ENCODE measurements around the gene HBM. TPM values are rescaled to one million over a fixed set of nuclear protein-coding genes. Genes with fewer than 3 reads are reported as not detected.

The HBM gene, protein sequence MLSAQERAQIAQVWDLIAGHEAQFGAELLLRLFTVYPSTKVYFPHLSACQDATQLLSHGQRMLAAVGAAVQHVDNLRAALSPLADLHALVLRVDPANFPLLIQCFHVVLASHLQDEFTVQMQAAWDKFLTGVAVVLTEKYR
- not detected for total RNA-seq

- no peak for DNase-seq
- Histone ChIP-seq H3K27ac (no peak within 1 kb of the TSS), H3K9me3 (no peaks in the 10 kb centered on the region), H3K36me3 (no peaks in the 10 kb centered on the region), H3K27me3 (peaks cover 80% of the 10 kb centered on the region), H3K4me1 (peaks cover 15 to 16% (median 16%) of the 10 kb centered on the region in 4 donors), H3K4me3 (peak within 1 kb of the TSS in 1 of 4 donors; percentile 12)
- 9% methylated on average over 48 of the region's 75 CpGs; no CpG with 5 or more reads in 1 of the 2 donors for WGBS, 2 donors (ENCODE audit: low coverage in 1 of 2)
- intact Hi-C loops (cut with DNase I; ENCODE audit: low total_unique reads) (no loop called here), in situ Hi-C loops (cut with MboI; ENCODE audit: low pct_ligation_motif_present in 1 of 4, low pct_unique_long_range_greater_than_20kb in 1 of 4, low sequenced_read_pairs in 3 of 4) (no loop called here)
- TF ChIP-seq POLR2AphosphoS5 (IDR thresholded peaks at IDR 0.05): no peak
These were observed at the start of gene HBM for GRCh38 chr16:165539-166374. HBM (plus strand) TSS chr16:165978; CDS start chr16:165998, 20 bp downstream.

GRCh38 chr16:116015-116414 is 49.8 kb upstream of the HBM start:
- H3K4me1 ChIP-seq: peaks cover 0 to 8% (median 4%) of the 10 kb centered on the region in 4 donors
- peaks cover 0 to 5% (median 0%) of the 10 kb centered on the region in 4 donors for H3K36me3 ChIP-seq
- H3K9me3 ChIP-seq: no peaks in the 10 kb centered on the region
- no peak for DNase-seq
- intact Hi-C loops (cut with DNase I; ENCODE audit: low total_unique reads) (no loop called here), in situ Hi-C loops (cut with MboI; ENCODE audit: low pct_ligation_motif_present in 1 of 4, low pct_unique_long_range_greater_than_20kb in 1 of 4, low sequenced_read_pairs in 3 of 4) (no loop called here)
- TF ChIP-seq EP300 (IDR thresholded peaks at IDR 0.05; ENCODE audit: low read depth) (no peak), POLR2AphosphoS5 (IDR thresholded peaks at IDR 0.05) (no peak), CTCF (IDR thresholded peaks at IDR 0.05) (no peak), POLR2A (IDR thresholded peaks at IDR 0.05) (no peak)
- WGBS, 2 donors (ENCODE audit: low coverage in 1 of 2): 74% methylated on average over 2 to 7 of the region's 7 CpGs
- H3K4me3 ChIP-seq: no peak overlapping the region
- H3K27me3 ChIP-seq: no peaks in the 10 kb centered on the region
- no peak overlapping the region for H3K27ac ChIP-seq

DNA sequence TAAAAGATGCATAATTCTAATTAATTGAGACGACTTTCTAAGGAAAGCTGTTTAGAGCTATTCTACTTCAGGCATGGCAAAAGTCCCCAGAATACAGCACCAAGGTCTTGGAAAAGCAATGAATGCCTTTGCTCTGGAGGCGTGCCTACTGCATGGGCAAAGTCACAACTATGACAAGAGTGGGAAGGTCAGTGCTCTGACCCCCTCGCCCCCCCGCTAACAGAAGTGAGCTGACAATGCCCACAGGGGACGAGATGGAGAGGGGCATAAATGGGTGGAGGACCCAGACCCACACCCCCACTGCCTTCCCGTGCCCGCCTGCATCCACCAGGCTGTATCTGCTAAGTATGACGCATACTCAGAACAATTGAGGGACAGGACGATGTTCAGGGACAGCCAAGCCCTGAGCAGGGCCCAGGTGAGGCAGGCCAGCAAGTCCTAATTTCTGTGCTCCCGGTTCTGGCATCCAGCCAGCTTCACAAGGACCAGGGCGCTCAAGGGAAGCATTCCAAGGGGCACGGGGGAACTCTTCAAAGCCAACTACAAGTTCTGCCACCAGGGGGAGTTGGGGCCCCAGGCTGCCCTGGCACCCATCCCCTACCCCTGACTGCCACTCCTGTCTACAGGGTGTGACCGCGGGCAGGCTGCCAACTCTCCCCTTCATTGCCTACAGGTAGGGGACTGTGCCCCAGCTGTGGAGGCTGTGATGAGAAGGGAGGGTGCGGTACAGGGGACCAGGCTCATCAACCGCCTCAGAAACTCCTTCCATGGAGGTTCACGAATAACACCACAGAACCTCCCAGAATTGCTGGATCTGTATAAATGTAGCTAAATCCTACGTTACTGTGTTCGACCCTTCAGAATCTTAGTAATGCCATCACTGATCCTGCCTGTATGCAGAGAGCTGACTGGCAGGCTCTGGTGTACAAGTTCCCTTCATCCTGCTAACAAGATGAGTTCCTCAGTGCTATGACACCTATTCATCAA is 48.1 kb upstream of the HBM start:
- peak; percentile 81 for DNase-seq
- H3K27me3 ChIP-seq: no peaks in the 10 kb centered on the region
- in situ Hi-C loops (cut with MboI; ENCODE audit: low pct_ligation_motif_present in 1 of 4, low pct_unique_long_range_greater_than_20kb in 1 of 4, low sequenced_read_pairs in 3 of 4): no loop called here
- peaks cover 0 to 8% (median 4%) of the 10 kb centered on the region in 4 donors for H3K4me1 ChIP-seq
- no peak overlapping the region for H3K4me3 ChIP-seq
- H3K9me3 ChIP-seq: no peaks in the 10 kb centered on the region
- no peaks in the 10 kb centered on the region for H3K36me3 ChIP-seq
- intact Hi-C loops (cut with DNase I; ENCODE audit: low total_unique reads): no loop called here
- no peak overlapping the region for H3K27ac ChIP-seq
- no peak for TF ChIP-seq POLR2A (IDR thresholded peaks at IDR 0.05)
- peak; percentile 68 to 79 (median 69) for TF ChIP-seq CTCF (IDR thresholded peaks at IDR 0.05)
- 59% methylated on average over 19 of the region's 19 CpGs; no CpG with 5 or more reads in 1 of the 2 donors for WGBS, 2 donors (ENCODE audit: low coverage in 1 of 2)

- Histone ChIP-seq H3K9me3 (no peaks in the 10 kb centered on the region), H3K27ac (no peak overlapping the region), H3K4me1 (peaks cover 0 to 8% (median 4%) of the 10 kb centered on the region in 4 donors), H3K36me3 (no peaks in the 10 kb centered on the region), H3K4me3 (no peak overlapping the region), H3K27me3 (no peaks in the 10 kb centered on the region)
- no peak for DNase-seq
- TF ChIP-seq POLR2A (IDR thresholded peaks at IDR 0.05): no peak
- no peak for TF ChIP-seq CTCF (IDR thresholded peaks at IDR 0.05)
- no peak for TF ChIP-seq EP300 (IDR thresholded peaks at IDR 0.05; ENCODE audit: low read depth)
- TF ChIP-seq POLR2AphosphoS5 (IDR thresholded peaks at IDR 0.05): no peak
- in situ Hi-C loops (cut with MboI; ENCODE audit: low pct_ligation_motif_present in 1 of 4, low pct_unique_long_range_greater_than_20kb in 1 of 4, low sequenced_read_pairs in 3 of 4) (no loop called here), intact Hi-C loops (cut with DNase I; ENCODE audit: low total_unique reads) (no loop called here)
- WGBS, 2 donors (ENCODE audit: low coverage in 1 of 2): 92% methylated on average over 1 of the region's 2 CpGs; no CpG with 5 or more reads in 1 of the 2 donors
These were observed 46.9 kb upstream of the HBM start for GRCh38 chr16:118857-119256.

All from transverse colon (tissue), 4 donors.